GM19025 (cell line): Measurements from ENCODE around the gene MAGT1.
"Not testable (repeated sequence)": the region's sequence is repeated elsewhere in the genome, so short reads cannot be mapped to it uniquely, and the experiment has no call there.

Experiments
- ATAC-seq: cut with Tn5 transposase; IDR thresholded peaks from one replicate; pipeline ENCODE4 v1.9.1; 2021; ENCODE audit warnings: mild to moderate bottlenecking, low read depth, moderate library complexity; ENCODE audit not compliant: unreplicated experiment

The MAGT1 gene

GRCh38 chrX:77881418-77881817, 13.8 kb downstream of the MAGT1 start:
- not testable (repeated sequence) for ATAC-seq

- ATAC-seq = no peak
Observed at GRCh38 chrX:77875372-77875771, 19.9 kb downstream of the MAGT1 start.

GRCh38 chrX:77831544-77831943, 63.7 kb downstream of the MAGT1 start:
- ATAC-seq = not testable (repeated sequence)

GRCh38 chrX:77821989-77822388, 73.2 kb downstream of the MAGT1 start:
- ATAC-seq = not testable (repeated sequence)

- no peak for ATAC-seq
Observed at GRCh38 chrX:77820091-77820727, 75.0 kb downstream of the MAGT1 start.

GRCh38 chrX:77814210-77814609, 81.0 kb downstream of the MAGT1 start:
- ATAC-seq = no peak

GRCh38 chrX:77802201-77802600, 93.0 kb downstream of the MAGT1 start:
- ATAC-seq = no peak

- no peak for ATAC-seq
Observed at GRCh38 chrX:77795124-77795523, 100.1 kb downstream of the MAGT1 start.

- no peak for ATAC-seq
Observed at GRCh38 chrX:77793946-77794345, 101.3 kb downstream of the MAGT1 start.

GRCh38 chrX:77788050-77788449, 107.2 kb downstream of the MAGT1 start:
- no peak for ATAC-seq

- peak; percentile 15 for ATAC-seq
Observed at GRCh38 chrX:77786365-77786680, 108.9 kb downstream of the MAGT1 start.

GRCh38 chrX:77785486-77786364, 109.5 kb downstream of the MAGT1 start, which contains the start of gene ATRX:
TSS of gene ATRX (minus strand) at chrX:77786216. CDS start at chrX:77786001, 215 bp downstream.
- peak; percentile 95 for ATAC-seq

- no peak for ATAC-seq
Observed at GRCh38 chrX:77779695-77780094, 115.5 kb downstream of the MAGT1 start.

- ATAC-seq = no peak
Observed at GRCh38 chrX:77776659-77777058, 118.6 kb downstream of the MAGT1 start.
